H1 (cell line): ENCODE measurements around the gene BTN1A1. TPM values are rescaled to one million over a fixed set of nuclear protein-coding genes. Genes with fewer than 3 reads are reported as not detected.

Source experiments
- CHD2 ChIP-seq: IDR thresholded peaks from 2 replicates; pipeline ENCODE4 v1.6.1; 2012; ENCODE audit warnings: low read length, improper control_type of control experiment
- CHD7 ChIP-seq: fragments of 300-600 bp; sonication (generic); IDR thresholded peaks from 2 replicates; pipeline ENCODE4 v1.7.1; 2012; ENCODE audit warnings: low read length, moderate library complexity, mild to moderate bottlenecking, inconsistent platforms; ENCODE audit not compliant: insufficient replicate concordance
- FOSL1 ChIP-seq: IDR thresholded peaks from 2 replicates; pipeline ENCODE4 v1.6.1; 2011; ENCODE audit warnings: mild to moderate bottlenecking, low read depth, low read length, moderate library complexity; ENCODE audit not compliant: insufficient read depth
- polyA plus RNA-seq, 7 experiments: library from polyadenylated mRNA; depleted of rRNA in 3 of 7; stranded (reverse) in 5 of 7; unstranded in 2 of 7; fragments of >200 nt in 5 of 7; fragments of 200-250 nt in 2 of 7; gene quantifications; 1 replicate in 5 of 7; 2 replicates in 1 of 7; 4 replicates in 1 of 7; pipeline versions ENCODE4 v1.2.1 to v1.2.3, GENCODE V29; 2011 to 2013; ENCODE audit warnings: missing spikeins in 2 of 7, mixed read lengths in 2 of 7
- total RNA-seq: library from RNA; stranded (reverse); fragmentation: NEBNext Ultra II Directional; extraction: Animal tissue kit (Norgen Biotek cat#: 25700); gene quantifications from 2 replicates; pipeline ENCODE4 v1.2.1, GENCODE V29; 2021

The BTN1A1 gene
- total and polyA plus RNA-seq, 2 of the 8 experiments (the other 6 are each of a cell fraction or from before 2014, with no cell fraction given): 0.28 to 0.35 TPM

GRCh38 chr6:26507658-26508057, 7.6 kb downstream of the BTN1A1 start (continued):
- TF ChIP-seq CHD7 (no peak), FOSL1 (no peak), CHD2 (no peak)
